GM23248 (cell line): ENCODE results near the gene UQCRFS1.

ENCODE experiments used
- EZH2 ChIP-seq: fragments of 200-600 bp; sonication (generic); IDR thresholded peaks from 2 replicates; pipeline ENCODE4 v1.6.1; 2018; ENCODE audit warnings: antibody characterized with exemption, mild to moderate bottlenecking; ENCODE audit not compliant: insufficient read depth, poor library complexity, severe bottlenecking
- EZH2phosphoT487 ChIP-seq: fragments of 200-600 bp; sonication (generic); IDR thresholded peaks from 2 replicates; pipeline ENCODE4 v1.6.1; 2018; ENCODE audit warnings: antibody characterized with exemption, moderate library complexity, mild to moderate bottlenecking, low read depth; ENCODE audit not compliant: insufficient read depth

DNA sequence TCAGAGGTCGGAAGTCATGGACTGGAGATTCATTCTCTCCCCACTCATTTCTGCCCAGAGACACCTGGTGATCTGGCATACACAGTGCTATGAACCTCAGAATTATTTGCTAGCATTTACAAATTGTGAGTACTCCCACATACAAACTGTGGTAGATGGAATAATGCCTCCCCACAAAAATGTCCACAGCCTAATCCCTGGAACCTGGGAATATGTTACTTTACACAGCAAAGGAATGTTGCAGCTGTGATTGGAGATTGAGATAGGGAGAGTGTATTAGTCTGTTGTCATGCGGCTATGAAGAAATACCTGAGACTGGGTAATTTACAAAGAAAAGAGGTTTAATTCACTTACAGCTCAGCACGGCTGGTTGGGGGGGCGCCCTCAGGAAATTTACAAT is 3.1 kb upstream of the UQCRFS1 start:
- TF ChIP-seq EZH2 (no peak), EZH2phosphoT487 (no peak)
